GM18873 (cell line): Measurements from ENCODE around the gene MARK3.
"Not testable (repeated sequence)": the region's sequence is repeated elsewhere in the genome, so short reads cannot be mapped to it uniquely, and the experiment has no call there.

Experiments used
- ATAC-seq: cut with Tn5 transposase; IDR thresholded peaks from one replicate; pipeline ENCODE4 v1.9.1; 2021; ENCODE audit warnings: mild to moderate bottlenecking, moderate library complexity, moderate number of reproducible peaks; ENCODE audit not compliant: unreplicated experiment, low FRiP score

MARK3 gene

DNA sequence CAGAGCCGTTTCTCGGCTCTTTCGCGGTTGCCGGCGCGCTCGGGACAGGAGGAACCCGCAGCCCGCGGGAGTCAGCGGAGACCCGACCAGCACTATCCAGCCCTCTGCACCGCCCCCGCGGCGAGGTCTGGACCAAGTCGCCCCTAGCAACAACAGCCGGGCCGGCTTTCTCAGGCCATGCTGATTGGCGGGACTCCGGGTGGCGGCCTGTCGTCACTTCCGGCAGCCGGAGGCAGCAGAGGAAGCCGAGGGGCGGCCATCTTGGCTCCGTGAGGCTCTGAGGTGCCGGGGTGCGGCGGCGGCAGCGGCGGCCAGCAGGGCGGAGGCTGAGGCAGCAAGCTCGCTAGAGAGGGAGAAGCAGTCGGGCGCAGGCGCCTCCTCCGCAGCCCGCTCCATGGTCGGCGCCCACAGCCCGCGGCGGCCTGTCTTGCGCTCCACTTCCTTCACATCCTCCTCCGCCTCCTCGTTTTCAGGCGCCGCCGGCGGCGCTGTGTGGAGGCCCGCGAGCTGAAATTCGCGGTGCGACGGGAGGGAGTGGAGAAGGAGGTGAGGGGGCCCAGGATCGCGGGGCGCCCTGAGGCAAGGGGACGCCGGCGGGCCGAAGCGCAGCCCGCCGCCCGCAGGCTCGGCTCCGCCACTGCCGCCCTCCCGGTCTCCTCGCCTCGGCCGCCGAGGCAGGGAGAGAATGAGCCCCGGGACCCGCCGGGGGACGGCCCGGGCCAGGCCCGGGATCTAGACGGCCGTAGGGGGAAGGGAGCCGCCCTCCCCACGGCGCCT is at the start of gene MARK3:
MARK3 (plus strand) TSS at position 264 of the 777 bp plus-strand sequence. CDS start 615 bp downstream, outside the sequence.
- ATAC-seq, result peak; percentile 87

GRCh38 chr14:103336191-103336590 is 49.0 kb upstream of the MARK3 start:
- no peak for ATAC-seq

GRCh38 chr14:103337794-103338193 is 47.4 kb upstream of the MARK3 start:
- ATAC-seq, result no peak

GRCh38 chr14:103339561-103339960 is 45.7 kb upstream of the MARK3 start:
- ATAC-seq, result no peak

DNA sequence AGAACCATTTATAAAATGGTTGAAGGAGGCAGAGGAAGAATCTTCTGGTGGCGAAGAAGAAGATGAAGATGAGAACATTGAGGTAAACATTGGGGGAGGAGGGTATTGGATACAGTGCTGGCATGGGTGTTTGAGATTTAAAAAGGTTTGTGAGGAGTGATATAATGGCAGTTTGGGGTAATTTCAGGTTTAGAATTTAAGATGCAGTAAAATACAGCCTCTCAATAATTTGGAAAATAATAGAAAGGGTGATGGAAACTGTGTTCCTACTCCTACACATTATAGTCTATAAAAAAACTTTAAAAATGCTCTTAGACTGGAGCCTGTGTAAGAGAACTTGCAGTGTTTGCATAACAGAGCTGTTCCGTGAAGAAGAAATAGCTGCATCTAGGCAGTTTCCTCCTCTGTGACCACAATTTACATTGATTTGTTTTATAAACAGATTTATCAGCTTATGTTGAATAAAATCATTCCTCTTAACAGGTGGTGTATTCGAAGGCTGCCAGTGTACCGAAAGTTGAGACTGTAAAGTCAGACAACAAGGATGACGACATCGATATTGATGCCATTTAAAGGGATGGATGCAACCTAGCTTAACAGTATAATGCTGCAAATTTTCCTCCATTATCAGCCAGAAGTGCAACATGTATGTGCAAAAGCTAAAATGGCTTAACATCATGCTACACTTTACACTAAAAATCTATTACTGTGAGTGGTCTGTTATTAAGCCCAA is 44.6 kb upstream of the MARK3 start:
- no peak for ATAC-seq

DNA sequence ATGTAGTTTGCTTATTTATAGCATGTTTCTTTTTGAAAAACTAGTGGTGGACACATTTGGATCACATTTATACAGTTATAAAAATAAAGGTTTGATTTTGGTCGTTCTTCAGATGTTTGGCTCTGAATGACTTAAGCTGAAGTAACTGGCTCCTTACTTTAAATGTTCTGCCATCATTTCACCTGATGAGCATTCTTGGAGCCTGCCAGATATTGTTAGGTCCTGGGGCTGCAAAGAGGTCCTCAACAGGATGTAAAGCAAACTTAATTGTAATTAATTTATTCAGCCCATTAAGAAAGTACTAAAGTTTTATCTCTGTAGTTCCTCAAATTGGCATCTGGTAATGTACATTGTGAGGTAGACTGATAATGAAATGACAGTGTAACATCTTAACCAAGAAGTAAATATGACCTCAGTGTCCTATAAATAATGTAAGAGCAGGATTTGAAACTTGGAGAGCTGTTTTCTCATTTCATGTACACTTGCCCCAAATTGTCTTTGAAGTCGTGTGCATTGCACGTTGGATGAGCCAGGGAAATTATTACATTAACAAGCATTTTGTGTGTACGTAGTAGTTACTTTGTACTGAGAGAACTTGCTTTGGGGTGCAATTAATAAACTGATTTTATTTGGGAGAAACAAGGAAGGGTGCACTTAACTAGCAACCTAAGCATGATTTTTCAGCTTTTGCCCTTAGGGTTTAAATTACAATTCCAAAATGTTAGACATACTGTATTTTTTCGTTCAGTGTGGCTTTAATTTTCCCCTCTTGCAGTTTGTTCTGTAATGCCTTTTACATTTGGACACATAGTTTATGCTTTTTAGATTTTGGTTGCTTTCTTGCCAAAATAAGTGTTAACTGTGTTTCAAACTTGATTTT is 43.7 kb upstream of the MARK3 start:
- ATAC-seq, result no peak

DNA sequence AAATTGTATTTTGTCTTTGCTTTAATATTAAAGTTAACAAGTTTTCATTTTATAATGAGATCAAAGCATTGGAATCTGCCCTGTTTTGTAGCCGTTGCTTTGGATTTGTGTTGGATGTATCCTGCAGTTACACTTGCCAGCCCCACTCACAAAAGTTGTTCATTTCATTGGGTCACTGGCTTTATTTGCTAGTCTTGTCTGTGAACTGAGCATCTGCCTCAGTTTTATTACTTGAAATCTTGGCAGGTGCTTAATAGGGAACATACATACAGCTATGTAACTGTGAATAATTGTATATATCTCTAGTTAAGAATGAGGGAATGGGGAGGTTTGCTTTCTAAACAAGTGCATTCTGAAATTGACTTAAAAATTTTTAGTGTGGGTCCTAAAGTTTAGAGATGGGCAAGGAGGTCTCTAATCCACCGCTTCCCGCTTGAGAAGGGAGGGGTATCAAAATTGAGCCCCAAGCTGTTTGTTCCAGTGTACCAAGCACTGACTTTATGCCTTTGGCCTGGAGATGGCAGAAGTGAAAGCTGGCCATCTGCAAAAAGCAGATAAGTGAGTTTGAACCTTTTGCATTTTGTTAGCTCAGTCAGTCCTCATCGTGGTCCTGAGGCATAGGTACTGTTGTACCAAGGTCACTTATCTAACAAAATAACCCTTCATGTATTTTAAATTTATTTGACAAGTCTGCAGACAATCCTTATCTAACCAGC is 41.9 kb upstream of the MARK3 start:
- no peak for ATAC-seq

DNA sequence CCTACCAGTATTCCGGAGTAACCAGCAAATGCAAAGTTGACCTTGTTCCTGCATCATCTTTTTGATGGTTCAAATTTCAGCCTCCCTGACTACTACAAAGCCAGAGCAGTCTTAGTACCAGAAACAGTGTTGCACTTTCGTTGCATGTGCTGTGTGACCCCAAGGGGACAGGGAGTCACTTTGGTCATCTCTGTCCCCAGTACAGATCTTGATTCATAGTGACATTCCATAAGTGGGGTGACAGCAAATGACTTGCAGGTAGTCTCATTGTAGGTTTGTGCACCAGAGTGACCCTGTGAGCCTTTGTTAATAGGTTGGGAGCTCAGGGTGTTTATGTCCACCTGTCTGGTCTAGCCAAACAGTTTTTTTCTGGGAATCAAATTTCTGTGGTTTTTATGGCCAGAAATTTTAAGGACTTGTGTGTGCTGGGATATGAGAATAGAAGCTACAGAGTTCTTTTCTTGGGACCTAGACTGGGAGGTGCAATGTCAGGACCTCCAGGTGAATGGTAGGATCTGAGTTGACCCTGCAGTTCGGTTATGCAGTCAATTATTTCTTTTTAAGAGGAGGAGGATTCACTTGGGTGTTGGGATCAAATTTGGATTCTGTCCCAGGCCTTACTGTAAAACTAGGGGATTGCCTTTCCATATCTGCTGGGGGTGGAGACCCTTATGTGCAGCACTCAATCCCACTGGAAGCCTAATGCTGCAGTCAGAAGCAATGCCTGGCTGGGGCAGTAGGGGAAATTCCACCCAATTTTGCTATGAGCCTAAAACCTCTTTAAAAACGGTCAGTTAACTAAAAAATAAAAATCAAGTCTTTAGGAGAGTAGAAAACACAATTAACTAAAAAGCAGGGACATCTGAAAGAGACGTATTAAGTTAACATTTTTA is 41.1 kb upstream of the MARK3 start:
- ATAC-seq, result no peak

DNA sequence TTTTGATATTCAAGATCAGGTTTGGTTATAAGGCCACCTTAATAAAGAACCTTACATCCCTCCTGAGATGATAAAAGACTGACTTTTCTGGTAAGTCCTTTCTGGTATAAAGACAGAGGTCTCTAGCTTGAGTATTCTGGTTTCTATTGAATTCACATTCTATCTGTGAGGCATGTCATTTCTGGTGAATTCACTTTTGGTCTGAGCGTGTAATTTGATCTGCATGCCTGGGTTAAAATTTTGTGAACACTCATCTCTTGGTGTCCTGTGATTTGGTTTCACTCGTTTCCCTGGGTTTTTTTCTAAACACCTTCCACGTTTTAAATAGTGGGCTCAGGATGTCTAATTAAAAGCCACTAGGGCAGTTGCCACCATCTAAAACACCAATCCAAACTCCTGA is 38.9 kb upstream of the MARK3 start:
- ATAC-seq, result no peak

- no peak for ATAC-seq
Observed at GRCh38 chr14:103347091-103347815, 38.0 kb upstream of the MARK3 start.

DNA sequence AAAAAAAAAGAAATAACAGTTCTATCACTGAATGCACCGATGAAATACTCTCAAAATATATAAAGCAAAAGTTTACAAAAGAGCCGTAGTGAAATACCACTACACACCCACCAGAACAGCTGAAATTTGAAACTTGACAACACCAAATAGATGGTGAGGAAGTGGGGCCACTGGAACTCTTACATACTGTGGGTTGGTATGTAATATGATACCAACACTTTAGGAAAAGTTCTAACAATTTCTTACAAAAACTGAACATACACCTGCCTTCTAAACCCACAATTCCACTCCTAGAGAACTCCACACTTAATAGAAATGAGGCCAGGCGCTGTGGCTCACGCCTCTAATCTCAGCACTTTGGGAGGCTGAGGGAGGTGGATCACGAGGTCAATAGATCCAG is 37.1 kb upstream of the MARK3 start:
- no peak for ATAC-seq

- no peak for ATAC-seq
Observed at GRCh38 chr14:103349982-103350381, 35.2 kb upstream of the MARK3 start.

DNA sequence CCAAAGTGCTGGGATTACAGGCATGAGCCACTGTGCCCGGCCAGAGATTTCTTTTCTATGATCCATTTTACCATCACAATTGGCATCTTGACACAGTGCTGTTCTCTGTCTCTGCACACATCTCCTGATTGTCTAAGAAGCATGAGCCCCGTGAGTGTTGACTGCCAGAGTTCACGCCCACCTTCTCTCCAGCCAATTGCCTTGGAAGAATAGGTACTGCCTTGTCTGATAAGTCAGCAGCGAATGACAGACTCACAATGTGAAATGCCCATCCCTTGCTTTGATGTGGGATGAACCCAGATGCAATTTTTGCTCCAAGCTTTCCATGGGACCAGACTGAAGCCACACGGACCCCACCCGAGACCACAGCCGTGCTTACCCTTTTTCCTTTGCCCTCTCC is 31.9 kb upstream of the MARK3 start:
- no peak for ATAC-seq

- ATAC-seq, result no peak
Observed at GRCh38 chr14:103354141-103354540, 31.1 kb upstream of the MARK3 start.

- no peak for ATAC-seq
Observed at GRCh38 chr14:103356024-103356682, 29.1 kb upstream of the MARK3 start.

DNA sequence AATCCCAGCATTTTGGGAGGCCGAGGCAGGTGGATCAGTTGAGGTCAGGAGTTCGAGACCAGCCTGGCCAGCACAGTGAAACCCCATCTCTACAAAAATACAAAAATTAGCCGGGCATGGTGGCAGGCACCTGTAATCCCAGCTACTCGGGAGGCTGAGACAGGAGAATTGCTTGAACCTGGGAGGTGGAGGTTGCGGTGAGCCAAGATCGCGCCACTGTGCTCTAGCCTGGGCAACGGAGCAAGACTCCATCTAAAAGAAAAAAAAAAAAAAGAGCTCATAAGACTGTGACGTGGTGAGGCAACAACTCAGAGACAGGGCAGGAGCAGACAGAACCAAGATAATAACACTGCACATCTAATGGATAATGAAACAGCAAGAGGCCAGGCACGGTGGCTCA is 27.7 kb upstream of the MARK3 start:
- not testable (repeated sequence) for ATAC-seq

GRCh38 chr14:103360548-103360947 is 24.7 kb upstream of the MARK3 start:
- ATAC-seq, result no peak

- ATAC-seq, result no peak
Observed at GRCh38 chr14:103361867-103362266, 23.3 kb upstream of the MARK3 start.
